Renal pelvis (tissue), 4 donors: Measurements from ENCODE around the gene MXRA7. TPM values are rescaled to one million over a fixed set of nuclear protein-coding genes. Genes with fewer than 3 reads are reported as not detected.
A peak's percentile ranks its signal among the peaks of the same experiment; 100 is the strongest.
"Not testable (repeated sequence)": the region's sequence is repeated elsewhere in the genome, so short reads cannot be mapped to it uniquely, and the experiment has no call there.

Experiments used
- DNase-seq: peaks from one replicate; pipeline ENCODE4 v3.0.0-alpha.2; 2013
- polyA plus RNA-seq, 3 donors: library from polyadenylated mRNA; unstranded; fragments of 120-200 nt; gene quantifications; one replicate each; pipeline ENCODE4 v1.2.1, GENCODE V29; 2013; ENCODE audit not compliant: insufficient read length in 3 of 3

MXRA7 gene
- polyA plus RNA-seq, 3 donors: 91.0 to 117 (median 99.0) TPM

GRCh38 chr17:76737082-76737675, 26.4 kb upstream of the MXRA7 start, which contains the start of gene SRSF2:
Gene SRSF2 (minus strand): TSS chr17:76737331. CDS start chr17:76737160, 171 bp downstream.
- peak; percentile 99 for DNase-seq

GRCh38 chr17:76736349-76737081, 25.8 kb upstream of the MXRA7 start:
- peak; percentile 65 for DNase-seq

- DNase-seq: no peak
These were observed 25.0 kb upstream of the MXRA7 start for GRCh38 chr17:76735586-76736348.

- no peak for DNase-seq
These were observed 24.2 kb upstream of the MXRA7 start for GRCh38 chr17:76735006-76735405.

- DNase-seq: no peak
These were observed 23.5 kb upstream of the MXRA7 start for GRCh38 chr17:76734080-76734840.

GRCh38 chr17:76733618-76733957, 22.8 kb upstream of the MXRA7 start:
- DNase-seq: no peak

- no peak for DNase-seq
These were observed 22.2 kb upstream of the MXRA7 start for GRCh38 chr17:76732734-76733617.

- not testable (repeated sequence) for DNase-seq
These were observed 21.3 kb upstream of the MXRA7 start for GRCh38 chr17:76731800-76732733.

GRCh38 chr17:76727745-76728456, 17.1 kb upstream of the MXRA7 start:
- DNase-seq: no peak

- no peak for DNase-seq
These were observed 16.3 kb upstream of the MXRA7 start, which contains the start of gene METTL23 for GRCh38 chr17:76726776-76727718. Gene METTL23 (plus strand): TSS chr17:76726839. CDS start chr17:76729711, 2,872 bp downstream.

- DNase-seq: peak; percentile 95
These were observed 15.5 kb upstream of the MXRA7 start, which contains the start of gene JMJD6 for GRCh38 chr17:76726231-76726775. Gene JMJD6 (minus strand): TSS chr17:76726606. CDS start chr17:76726475, 131 bp downstream.

- no peak for DNase-seq
These were observed 14.9 kb upstream of the MXRA7 start for GRCh38 chr17:76725580-76726230.

- no peak for DNase-seq
These were observed 13.0 kb upstream of the MXRA7 start for GRCh38 chr17:76723812-76724211.

- not testable (repeated sequence) for DNase-seq
These were observed 12.2 kb upstream of the MXRA7 start for GRCh38 chr17:76722977-76723376.

GRCh38 chr17:76722279-76722678, 11.5 kb upstream of the MXRA7 start:
- DNase-seq: no peak

GRCh38 chr17:76721463-76721862, 10.7 kb upstream of the MXRA7 start:
- no peak for DNase-seq

- no peak for DNase-seq
These were observed 10.2 kb upstream of the MXRA7 start for GRCh38 chr17:76720941-76721340.
